Erythroblast (primary cell): Measurements from ENCODE around the gene ITPK1.

Experiments used
- GATA1 ChIP-seq: IDR thresholded peaks from 2 replicates; pipeline ENCODE4 v1.6.1; 2011; ENCODE audit warnings: low read depth, mild to moderate bottlenecking, control low read depth, low read length, moderate library complexity
- POLR2A ChIP-seq: IDR thresholded peaks from 2 replicates; pipeline ENCODE4 v1.6.1; 2011; ENCODE audit warnings: mild to moderate bottlenecking, low read length

DNA sequence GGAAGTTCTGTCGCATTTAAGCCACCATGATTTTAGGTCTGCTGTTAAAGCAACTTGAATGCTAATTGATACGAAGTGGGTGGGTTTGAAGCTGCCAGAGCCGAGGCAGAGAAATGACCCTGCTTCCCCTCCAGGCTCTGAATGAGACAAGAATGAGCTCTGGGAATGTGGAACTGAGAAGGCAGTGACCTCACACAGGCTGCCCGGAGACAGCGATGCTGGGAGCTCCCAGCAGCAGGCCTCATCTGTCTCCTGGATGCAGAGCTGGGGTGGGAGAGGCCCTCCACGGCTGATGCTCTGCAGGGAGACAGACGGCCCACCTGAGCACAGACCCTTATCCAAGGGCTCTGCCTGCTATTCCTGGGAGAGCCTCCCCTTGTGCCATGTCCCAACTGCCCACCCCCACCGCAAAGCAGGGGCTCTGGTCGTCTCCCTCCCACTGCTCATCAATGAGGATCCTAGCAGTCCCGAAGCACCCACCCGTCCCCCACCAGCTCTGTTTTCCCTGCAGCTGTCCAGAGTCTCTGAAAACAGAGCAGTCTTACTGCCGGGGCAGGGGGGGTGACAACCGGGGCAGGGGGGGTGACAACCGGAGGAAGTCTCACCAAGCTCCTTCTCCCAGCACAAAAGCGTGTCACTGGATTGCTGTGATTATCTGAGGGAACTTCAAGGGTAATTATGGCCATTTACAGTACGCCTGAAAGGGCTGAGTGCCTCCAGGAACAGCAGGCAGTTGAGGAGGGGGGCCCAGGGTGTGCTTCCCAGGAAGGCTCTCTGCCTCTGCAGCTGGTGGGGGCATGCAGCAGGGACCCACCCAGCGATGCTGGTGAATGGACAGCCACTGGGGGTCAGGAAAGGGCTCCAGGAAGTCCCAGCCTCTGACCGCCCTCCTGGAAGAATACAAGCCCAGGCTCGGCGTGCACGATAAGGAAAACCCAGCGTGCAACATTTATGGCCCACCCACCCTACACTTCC is 125.0 kb downstream of the ITPK1 start:
- TF ChIP-seq GATA1 (no peak), POLR2A (no peak)
